Stimulated activated CD4-positive, alpha-beta T cell treated with anti-CD3 and anti-CD28 coated beads, Interleukin-4, amount 100 ng/mL, for 48 hours (primary cell): ENCODE measurements around the gene MAPK8.

ENCODE experiments used
- DNase-seq, 2 donors: peaks; one replicate each; pipeline ENCODE4 v3.0.0-alpha.2; 2020; ENCODE audit warnings: low read depth in 2 of 2

MAPK8 gene

DNA sequence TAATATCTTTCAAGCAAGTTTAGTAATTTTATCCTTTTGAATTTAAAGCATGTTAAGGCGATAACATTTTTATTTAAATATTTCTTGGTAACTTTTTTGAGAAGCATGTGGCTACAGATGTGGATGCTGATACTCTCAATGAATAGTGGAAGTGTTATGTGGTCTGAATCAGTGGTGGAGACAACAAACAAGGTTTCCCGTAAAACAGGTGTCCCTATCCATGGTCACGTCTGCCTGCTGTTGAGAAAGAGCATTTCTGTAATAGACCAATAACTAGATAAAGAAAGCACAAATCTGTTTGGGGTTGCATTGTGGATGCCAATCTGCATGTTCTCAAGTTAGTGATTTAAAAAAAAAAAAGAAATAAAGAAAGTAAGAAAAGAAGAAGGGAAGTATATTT, 13.9 kb upstream of the MAPK8 start:
- no peak for DNase-seq

DNA sequence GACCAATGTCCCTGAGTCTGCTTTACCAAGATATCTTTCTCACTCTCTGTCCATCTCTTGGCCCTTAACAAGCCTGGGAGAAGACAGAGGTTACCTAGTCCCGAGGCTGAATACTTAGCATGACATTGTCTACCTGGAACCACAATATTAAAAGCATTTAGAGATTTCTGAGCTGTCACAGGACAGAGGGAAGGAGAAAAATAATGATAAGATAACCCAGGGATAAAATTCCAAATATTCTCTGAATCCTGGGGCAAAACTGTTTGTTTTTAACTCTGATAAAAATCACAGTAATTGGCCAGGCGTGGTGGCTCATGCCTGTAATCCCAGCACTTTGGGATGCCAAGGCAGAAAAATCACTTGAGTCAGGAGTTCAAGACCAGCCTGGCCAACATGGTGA, 12.0 kb upstream of the MAPK8 start:
- DNase-seq = no peak

DNA sequence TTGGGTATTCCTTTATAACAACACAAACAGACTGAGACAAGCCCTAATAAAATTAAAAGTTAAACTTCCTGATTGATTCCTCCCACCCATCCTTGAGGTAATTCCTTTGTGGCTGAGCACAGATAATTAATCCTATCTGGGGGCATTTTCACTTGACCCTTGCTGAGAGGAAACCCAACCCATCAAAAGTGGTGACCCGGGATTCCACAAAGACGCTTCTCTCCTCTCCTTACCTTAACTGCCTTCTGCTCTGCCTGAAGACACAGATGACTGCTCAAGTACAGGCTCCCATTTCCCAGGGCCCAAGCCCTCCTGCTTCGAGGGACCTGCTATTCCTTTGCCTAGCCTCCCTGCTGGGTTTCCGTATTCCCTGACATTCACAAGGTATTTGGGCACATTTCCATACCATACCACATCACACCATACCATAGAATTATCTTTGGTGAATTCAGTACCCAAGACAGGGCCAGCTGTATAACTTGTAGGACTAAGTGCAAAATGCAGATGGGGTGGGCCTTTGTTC, 9.8 kb upstream of the MAPK8 start:
- no peak for DNase-seq

DNA sequence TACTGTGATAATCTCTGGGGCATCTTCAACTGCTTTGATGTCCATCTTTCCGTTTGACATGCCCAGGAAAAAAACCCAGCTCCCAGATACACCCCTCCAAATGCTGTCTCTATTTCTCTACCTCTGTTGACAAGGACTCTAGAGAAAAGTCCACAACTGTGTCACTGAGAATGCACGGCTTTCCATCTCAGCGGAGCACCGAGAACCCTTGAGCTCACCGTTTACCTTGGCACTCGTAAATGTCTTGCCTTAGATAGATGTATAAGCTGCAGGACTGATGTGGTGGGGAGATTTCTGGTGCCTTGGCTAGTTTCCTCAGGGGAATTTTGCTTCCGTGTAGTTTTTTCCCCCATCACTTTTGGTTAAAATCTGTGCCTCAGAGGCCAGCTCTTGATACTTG, 7.4 kb upstream of the MAPK8 start:
- no peak for DNase-seq

DNA sequence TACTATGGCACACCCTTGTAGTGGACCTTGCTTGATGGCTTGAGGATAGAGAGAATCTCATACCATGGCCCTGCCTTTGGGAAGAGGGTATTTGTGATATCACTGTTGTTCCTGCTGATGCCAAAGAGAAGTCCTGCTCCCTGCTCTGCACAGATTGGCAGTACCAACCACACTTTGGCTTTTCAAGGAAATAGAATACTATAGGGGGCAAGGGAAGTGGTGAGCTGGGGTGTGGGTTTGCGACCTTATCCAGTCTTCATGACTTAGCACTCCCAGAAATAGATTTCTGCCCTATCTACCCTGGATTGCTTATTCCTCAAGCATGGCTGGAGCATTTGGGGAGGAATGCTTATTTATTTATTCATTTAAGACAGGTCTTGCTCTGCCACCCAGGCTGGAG, 6.8 kb upstream of the MAPK8 start:
- DNase-seq = no peak

DNA sequence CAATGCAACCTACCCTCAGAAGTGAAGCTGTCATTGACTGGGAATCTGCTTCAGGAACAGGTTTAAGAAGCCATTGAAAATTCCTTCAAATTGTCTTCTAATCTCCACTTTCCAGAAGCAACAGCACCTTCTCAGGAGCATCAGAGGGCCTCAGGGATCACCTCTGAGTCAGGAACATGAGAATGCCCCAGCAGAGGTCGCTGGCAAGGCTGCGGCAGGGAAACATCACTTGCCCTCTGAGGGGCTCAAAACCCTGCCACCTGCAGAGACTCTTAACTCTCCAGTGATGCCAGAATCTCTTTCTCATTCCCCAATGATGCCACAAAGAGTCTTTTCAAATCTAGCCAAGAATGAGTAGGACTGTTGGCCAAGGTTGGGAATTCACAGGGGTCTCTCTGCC, 5.9 kb upstream of the MAPK8 start:
- DNase-seq = no peak

DNA sequence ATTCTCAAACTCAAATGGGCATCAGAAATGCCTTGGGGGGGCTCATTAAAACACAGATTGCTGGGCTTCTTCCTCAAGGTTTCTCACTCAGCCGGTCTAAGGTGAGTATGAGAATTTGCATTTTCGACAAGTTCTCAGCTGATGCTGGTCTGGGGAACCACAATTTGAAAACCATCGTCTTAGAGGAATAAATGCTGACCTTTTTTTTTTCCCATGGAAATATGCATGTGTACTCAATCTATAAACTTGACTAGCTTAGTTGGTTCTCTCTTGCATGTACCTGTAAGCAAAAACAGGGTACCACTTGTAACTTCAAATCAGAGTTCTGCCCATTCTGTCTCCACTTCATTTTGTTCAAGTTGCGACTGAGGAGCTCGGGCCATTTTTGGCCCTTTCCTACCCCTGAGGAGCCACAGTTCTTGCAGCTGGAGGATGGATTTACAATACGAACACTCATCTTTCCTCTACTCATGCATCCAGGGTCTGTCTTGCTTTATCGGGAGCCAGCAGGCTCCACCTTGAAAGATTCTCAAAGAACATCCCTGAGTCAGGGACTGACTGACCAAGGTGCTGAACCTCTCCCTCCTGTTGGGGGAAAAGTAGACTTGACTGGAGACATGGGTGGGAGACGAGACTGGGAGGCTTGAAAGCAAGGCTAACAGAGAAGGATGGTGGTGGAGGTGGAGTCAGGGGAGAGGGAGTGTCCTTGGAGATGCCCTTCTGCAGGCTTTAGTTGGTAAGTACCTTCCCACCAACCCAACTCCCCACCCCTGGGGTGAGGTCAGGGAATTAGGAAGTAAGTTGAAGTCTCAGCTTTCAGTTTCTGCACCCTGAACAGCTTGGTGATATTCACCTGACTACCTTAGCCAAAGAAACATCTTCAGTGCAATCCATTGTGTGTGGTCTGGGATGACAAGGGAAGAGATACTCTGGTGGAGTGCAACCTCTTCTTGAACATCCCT, 3.7 kb upstream of the MAPK8 start:
- no peak for DNase-seq

DNA sequence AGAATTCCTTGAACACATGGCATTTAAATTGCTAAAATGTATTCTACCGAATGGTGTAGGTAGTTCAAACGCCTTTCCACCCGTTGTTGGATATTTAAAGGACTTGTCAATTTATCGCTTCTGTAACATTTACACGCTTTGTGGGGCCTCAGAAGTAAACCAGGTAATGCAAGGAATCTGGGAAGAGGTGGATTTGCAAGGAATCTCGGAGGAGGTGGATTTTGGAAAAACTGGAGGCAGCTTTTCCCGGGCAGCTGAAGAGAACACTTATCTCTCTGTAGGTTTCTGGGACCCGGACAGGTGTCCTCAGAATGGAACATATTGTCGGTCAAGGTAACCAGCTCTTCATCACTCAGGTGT, 592 bp upstream of the MAPK8 start:
- DNase-seq = no peak

DNA sequence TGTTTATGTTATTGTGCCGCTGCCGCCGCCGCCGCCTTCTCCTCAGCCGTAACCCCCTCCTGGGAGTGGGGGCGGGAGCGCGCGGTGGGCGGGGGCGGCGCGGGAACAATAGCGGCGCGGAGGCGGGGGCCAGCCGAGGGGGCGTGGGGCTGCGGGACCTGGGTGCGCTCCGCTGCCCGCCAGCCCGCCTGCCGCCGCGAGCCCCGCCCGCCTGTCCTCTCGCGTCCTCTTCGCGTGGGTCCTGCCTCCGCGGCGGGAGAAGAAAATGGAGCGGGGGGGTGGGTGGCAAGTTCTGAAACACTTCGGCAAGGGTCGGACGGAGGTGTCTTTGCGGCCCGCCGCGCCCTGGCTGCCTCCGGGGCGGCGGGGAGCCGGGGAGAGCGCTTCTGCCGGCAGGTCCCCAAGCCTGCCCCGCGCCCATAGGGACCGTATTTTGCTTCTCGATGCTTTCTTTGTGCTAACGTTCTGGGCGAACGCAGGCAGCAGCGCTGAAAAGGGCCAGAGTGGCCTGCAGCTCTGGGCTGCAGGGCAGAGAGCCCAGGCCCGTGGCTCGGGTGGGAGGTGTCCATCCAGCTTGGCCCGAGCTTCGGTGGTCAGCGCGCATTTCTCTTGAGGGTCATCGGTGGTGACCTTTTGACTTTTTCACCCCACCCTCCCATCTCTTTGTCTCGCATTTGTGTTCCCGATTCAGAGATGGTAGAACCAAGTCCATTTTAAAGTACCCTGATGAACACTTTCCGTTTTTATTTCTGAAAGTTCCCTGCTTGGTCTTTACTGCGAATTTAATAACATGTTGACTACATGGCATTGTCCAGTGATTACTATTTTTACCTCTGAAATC, 613 bp downstream of the MAPK8 start:
- DNase-seq = peak; percentile 42 to 44

DNA sequence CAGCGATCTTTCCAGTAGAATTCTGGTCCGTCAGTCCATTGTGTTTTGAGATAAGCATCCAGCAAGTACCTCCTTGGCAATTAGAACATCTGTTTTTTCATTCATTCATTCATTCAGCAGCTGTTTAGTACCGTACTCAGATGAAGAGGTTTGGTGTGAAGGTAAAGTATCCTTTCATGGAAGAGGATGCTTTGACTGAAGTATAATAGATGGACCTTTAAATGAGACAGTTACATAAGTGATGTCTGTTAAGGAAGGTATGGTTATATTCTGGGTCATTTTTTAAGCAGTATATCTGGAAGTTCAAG, 1.2 kb downstream of the MAPK8 start:
- no peak for DNase-seq

DNA sequence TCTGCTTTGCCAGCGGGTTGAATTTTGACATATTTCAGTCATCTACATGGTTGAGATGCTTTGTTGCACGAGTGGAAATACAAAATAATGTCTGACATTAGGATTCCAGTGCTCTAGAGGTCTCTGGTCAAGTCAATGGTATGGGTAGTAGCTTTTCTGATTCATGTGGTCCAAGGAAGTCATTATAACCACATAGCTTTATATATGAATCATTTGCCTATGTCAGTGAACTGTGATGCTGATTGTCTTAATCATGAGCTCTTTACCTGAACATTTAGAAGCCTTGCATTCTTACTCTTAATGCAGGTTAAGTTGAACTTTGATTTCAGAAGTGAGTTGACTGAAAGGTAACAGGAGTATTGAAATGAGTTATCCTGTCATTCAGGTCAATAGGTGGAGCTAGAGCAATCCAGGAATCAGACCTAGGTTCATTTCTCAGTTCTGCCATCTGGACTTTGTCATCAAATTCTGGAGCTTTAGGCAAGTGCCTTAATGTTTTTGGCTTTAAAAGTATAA, 3.3 kb downstream of the MAPK8 start:
- no peak for DNase-seq

DNA sequence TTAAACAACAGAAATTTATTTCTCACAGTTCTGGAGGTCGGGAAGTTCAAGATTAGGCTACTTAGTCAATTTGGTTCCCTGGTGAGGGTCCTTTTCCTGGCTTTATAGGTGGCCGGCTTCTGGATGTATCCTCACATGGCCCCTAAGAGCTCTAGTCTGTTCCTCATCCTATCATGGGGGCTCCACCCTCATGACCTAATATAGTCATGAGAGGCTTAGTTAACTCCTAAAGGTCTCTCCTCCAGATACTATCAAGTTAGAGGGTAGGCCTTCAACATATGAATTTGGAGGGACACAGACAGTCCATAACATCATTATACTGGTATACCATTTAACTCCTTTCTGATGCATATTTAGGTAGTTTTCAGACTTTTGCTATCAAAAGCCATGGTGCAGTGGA, 7.6 kb downstream of the MAPK8 start:
- no peak for DNase-seq

DNA sequence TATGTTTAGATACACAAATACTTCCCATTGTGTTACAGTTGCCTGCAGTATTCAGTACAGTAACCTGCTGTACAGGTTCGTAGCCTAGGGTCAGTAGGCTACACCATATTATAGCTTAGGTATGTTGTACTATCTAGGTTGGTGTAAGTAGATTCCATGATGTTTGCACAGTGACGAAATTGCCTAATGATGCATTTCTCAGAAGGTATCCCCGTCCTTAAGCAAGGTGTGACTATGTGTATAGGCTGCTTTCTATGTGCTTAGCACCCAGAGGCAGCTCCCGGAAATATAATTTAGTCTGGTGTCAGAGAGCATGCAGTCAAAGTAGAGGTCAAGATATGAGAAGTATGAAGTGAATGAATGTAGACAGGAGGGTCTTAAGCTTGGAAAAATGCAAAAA, 9.8 kb downstream of the MAPK8 start:
- DNase-seq = no peak

DNA sequence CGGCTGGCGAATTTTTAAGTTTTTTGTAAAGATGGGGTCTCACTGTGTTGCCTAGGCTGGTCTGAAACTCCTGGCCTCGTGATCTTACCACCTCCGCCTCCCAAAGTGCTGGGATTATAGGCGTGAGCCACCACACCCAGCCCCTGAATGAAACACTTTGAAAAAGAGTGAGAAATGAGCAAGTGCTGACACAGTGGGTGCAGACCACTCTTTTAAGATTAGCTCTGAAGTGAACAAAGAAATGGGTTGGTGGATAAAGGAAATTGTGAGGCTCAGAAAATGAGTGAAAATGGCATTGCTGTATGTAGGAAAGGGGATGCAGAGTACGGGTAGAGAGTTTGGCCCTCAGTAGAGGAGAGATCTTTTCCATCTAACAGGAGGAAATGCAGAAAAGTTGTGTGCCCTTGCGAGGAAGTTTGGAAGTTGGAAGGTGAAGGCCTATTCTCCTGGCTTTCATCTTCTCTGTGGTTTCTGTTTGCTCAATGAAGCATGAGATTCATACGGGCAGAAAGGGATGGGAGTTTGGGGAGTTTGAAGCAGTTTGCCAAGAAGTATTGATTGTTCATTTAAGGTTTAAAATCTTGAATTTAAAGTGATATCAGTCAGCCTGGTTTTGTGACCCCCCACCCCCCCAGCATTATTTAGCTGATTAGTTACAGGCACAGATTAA, 11.0 kb downstream of the MAPK8 start:
- no peak for DNase-seq

DNA sequence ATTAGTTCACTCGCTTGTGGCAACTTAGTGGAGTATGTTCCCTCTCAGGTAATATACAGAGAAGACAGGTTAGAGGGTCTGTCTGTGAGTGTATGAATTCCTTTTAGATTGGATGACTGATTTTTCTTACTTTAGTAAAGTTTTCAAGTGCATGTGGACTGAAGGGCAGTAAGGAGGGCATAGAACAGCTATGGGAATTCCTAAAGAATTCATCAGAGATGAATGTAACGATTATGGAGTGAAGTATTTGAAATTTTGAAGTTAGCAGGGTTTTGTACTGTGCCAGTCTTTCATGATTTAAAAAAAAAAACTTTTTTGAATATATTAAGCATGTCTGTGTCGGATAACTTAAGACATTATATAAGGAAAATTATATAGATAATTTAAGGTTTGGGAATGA, 15.5 kb downstream of the MAPK8 start:
- DNase-seq = no peak

DNA sequence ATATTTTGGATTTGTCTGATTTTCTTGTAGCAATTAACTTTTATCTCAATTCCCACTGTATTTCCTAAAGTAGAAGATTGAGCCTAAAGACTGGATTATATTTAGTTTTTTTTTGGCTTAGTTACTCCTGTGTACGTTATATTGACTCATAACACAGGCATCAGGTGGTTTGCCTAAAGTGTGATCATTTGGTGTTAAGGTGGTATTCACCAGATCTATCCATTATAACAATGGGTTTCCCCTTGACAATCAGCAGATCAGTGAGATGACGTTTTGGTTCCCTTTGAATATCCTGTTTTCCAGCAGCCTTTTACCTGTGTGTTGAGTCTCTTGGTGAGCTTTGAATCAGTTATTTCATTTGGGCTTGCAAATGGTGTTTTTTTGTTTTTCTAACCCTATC, 18.1 kb downstream of the MAPK8 start:
- no peak for DNase-seq

DNA sequence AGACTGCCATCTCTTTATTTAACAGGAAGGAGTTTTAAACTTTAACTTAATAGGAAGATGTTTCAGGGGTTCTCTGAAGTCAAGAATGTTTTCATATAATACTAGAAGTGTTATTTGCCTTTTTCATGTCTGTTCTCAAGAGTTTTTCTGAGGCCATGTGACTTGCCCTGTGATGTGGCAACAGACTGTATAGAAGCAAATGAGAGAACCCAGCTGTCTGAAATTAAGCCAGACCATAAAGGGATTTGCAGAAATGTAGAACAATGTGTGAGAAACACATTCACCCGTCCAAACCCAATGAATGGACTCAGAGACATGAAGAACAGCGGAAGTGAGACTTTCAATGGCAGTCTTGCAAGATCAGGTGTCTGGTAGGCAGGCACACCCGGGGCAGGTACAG, 23.8 kb downstream of the MAPK8 start:
- no peak for DNase-seq

DNA sequence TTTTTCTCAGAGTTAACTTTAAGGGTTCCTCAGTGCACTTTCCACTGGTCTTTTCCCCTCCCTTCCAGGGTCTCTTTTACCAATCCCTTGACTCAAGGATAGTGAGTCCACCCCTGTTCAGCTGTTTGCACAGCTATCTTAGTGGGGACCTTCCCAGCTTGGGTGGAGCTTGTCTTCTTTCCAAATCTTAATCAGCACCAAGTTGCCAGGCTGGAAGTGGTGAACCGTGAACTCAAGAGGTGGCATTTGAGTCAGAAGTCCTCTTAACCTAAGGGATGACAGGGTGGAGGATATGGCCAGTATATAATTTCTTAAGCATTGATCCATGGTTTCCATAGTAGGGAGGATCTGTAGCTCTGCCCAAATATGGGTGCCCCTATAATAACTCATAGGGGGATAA, 25.0 kb downstream of the MAPK8 start:
- no peak for DNase-seq

DNA sequence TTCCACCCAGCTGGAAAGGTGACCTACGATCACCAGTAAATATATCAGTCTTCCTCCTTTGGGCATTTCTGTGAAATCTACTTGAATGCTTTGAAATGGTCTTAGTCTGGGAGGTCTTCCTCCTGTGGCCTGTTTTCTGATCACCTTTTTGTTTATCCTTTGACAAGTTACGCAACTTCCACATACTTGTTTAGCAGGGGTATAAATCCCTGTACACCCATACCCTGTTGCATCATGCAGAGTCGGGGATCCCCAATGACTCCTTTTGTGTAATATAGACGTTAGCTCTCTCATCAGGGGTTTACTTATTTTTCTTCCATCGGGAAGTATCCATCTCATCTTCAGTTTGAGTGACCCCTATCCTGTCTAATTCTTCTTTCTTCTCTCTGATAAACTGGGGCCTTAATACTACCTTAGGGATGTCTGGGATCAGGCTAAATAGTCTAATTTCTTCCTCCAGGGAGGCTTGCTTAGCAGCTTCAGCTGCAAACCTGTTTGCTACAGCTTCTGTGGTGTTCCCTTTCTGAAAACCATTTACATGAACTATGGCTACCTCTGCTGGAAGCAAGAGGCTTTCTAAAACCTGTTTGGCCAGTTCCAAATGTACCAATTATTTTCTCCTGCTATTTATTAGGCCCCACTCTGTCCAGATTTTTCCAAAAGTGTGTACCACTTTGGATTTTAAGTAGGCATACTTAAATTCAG, 25.8 kb downstream of the MAPK8 start:
- no peak for DNase-seq

DNA sequence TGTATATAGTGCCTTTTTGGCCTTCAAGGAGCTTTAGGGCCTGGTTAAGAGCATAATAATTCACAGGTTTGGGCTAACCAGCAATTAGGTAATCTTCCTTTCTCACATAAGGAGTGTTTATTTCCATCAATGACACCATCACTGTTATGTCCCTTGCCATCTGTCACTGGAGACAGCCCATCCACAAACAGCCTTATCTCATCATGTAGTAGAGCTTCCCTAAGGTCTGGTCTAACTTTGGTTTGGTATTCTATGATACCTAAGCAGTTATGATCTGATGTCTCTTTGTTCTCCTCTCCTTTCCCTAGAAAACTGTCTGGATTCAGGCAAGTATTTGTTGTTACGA, 26.4 kb downstream of the MAPK8 start:
- no peak for DNase-seq

DNA sequence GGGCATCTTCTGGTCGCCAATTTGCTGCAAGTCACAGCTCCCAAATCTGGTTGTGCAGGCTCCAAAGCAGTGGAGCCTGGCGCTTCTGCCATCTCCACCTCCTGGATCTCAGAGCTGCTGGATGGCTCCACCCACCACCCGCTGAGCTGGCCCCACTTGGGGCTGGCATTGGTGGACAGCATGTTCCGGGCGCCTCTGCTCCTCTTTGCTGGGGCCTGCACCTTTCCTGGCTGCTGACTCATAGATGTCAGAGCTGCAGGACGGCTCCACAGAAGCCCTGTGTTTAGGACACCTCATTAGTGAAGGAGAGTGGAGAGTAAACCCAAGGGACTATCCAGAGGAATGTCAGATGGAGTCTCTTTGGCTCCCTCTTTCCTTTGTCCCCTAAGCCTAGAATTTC, 27.4 kb downstream of the MAPK8 start:
- no peak for DNase-seq

DNA sequence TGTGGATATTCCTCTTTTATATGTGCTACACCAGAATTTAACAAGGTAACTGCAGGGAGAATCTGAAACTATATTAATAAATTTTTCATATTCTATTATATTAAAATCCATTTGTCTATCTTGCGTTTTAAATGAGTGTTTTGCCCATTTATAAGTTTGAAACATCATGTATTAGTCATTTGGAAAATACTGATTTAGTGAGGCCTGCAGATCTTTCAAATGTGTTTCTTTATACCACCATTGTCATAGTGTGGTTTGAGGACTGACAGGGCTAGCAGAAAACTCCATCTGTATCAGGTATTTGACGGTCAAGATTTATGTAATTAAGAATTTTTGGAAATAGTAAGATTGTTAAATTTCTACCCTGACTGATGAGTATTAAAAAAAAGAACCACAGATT, 29.3 kb downstream of the MAPK8 start:
- DNase-seq = no peak
